G401.6 (cell line): ENCODE measurements around the gene IL1R2.

ENCODE experiments used
- FAIRE-seq: peaks from 2 replicates; lab custom pipeline; 2012; peaks lifted over from hg19 to GRCh38; lab: Jason Lieb, UNC

IL1R2 gene

GRCh38 chr2:102044235-102044896, 52.6 kb downstream of the IL1R2 start:
- no peak for FAIRE-seq

GRCh38 chr2:102044967-102045489, 53.3 kb downstream of the IL1R2 start:
- no peak for FAIRE-seq

GRCh38 chr2:102045697-102046096, 53.9 kb downstream of the IL1R2 start:
- no peak for FAIRE-seq

- no peak for FAIRE-seq
These were observed 54.6 kb downstream of the IL1R2 start for GRCh38 chr2:102046135-102046986.

- FAIRE-seq, result no peak
These were observed 56.7 kb downstream of the IL1R2 start for GRCh38 chr2:102048465-102048864.

GRCh38 chr2:102049756-102050443, 58.1 kb downstream of the IL1R2 start:
- no peak for FAIRE-seq

GRCh38 chr2:102050854-102051391, 59.2 kb downstream of the IL1R2 start:
- no peak for FAIRE-seq

GRCh38 chr2:102051692-102052277, 60.0 kb downstream of the IL1R2 start:
- no peak for FAIRE-seq

- FAIRE-seq, result no peak
These were observed 60.6 kb downstream of the IL1R2 start for GRCh38 chr2:102052365-102052764.

- FAIRE-seq, result no peak
These were observed 61.3 kb downstream of the IL1R2 start for GRCh38 chr2:102053096-102053495.

GRCh38 chr2:102055346-102055990, 63.7 kb downstream of the IL1R2 start:
- FAIRE-seq, result no peak

GRCh38 chr2:102056079-102056581, 64.4 kb downstream of the IL1R2 start:
- FAIRE-seq, result no peak

GRCh38 chr2:102057502-102058292, 65.9 kb downstream of the IL1R2 start:
- no peak for FAIRE-seq

- no peak for FAIRE-seq
These were observed 66.6 kb downstream of the IL1R2 start for GRCh38 chr2:102058293-102058833.

GRCh38 chr2:102059151-102059550, 67.4 kb downstream of the IL1R2 start:
- FAIRE-seq, result no peak

GRCh38 chr2:102060047-102060446, 68.3 kb downstream of the IL1R2 start:
- FAIRE-seq, result no peak

GRCh38 chr2:102060792-102061191, 69.0 kb downstream of the IL1R2 start:
- FAIRE-seq, result no peak

GRCh38 chr2:102061286-102061699, 69.5 kb downstream of the IL1R2 start:
- no peak for FAIRE-seq

- no peak for FAIRE-seq
These were observed 70.4 kb downstream of the IL1R2 start for GRCh38 chr2:102061962-102062795.
